Liver (tissue), 9 donors: ENCODE data around the gene DEDD. TPM values are rescaled to one million over a fixed set of nuclear protein-coding genes. Genes with fewer than 3 reads are reported as not detected.

ENCODE experiments used
- DNase-seq: peaks from one replicate; pipeline ENCODE4 v3.0.0-alpha.2; 2017; ENCODE audit warnings: low spot score
- H3K27ac ChIP-seq, 2 donors: one replicate each; pipeline ENCODE4 v1.7.0; 2013; ENCODE audit warnings: inconsistent platforms in 2 of 2, low read length in 2 of 2, control low read depth in 1 of 2, low read depth in 1 of 2, mild to moderate bottlenecking in 1 of 2
- H3K27me3 ChIP-seq, 4 donors: one replicate each; pipeline versions ENCODE4 v1.6.1 to v1.7.0; 2013; ENCODE audit warnings: low read length in 3 of 4, inconsistent platforms in 1 of 4, mild to moderate bottlenecking in 1 of 4, moderate library complexity in 1 of 4; ENCODE audit not compliant: control insufficient read depth in 4 of 4, insufficient read depth in 4 of 4
- H3K36me3 ChIP-seq, 4 donors: one replicate each; pipeline versions ENCODE4 v1.6.1 to v1.7.0; 2013; ENCODE audit warnings: low read length in 3 of 4, mild to moderate bottlenecking in 3 of 4, low read depth in 1 of 4, moderate library complexity in 1 of 4; ENCODE audit not compliant: control insufficient read depth in 4 of 4, insufficient read depth in 3 of 4
- H3K4me1 ChIP-seq, 4 donors: one replicate each; pipeline versions ENCODE4 v1.6.1 to v1.7.0; 2013; ENCODE audit warnings: low read length in 3 of 4, mild to moderate bottlenecking in 3 of 4, moderate library complexity in 1 of 4; ENCODE audit not compliant: control insufficient read depth in 4 of 4, insufficient read depth in 4 of 4
- H3K4me3 ChIP-seq, 3 donors: one replicate each; pipeline versions ENCODE4 v1.6.1 to v1.7.0; 2013; ENCODE audit warnings: low read length in 3 of 3, control low read depth in 1 of 3, low read depth in 1 of 3, mild to moderate bottlenecking in 1 of 3
- H3K9ac ChIP-seq, 2 donors: one replicate each; pipeline ENCODE4 v1.7.0; 2013; ENCODE audit warnings: low read length in 2 of 2, mild to moderate bottlenecking in 2 of 2, moderate library complexity in 2 of 2, control low read depth in 1 of 2, low read depth in 1 of 2
- H3K9me3 ChIP-seq, 4 donors: one replicate each; pipeline versions ENCODE4 v1.6.1 to v1.7.0; 2013; ENCODE audit warnings: low read length in 3 of 4; ENCODE audit not compliant: control insufficient read depth in 4 of 4
- EGR1 ChIP-seq, 2 donors: IDR thresholded peaks; 2 replicates each; pipeline ENCODE4 v1.6.1; 2016 to 2018; ENCODE audit warnings: antibody characterized with exemption in 2 of 2, low read depth in 2 of 2
- FOXA1 ChIP-seq: IDR thresholded peaks from 2 replicates; pipeline ENCODE4 v1.6.1; 2016; ENCODE audit warnings: antibody characterized with exemption
- FOXA2 ChIP-seq: IDR thresholded peaks from 2 replicates; pipeline ENCODE4 v1.6.1; 2016; ENCODE audit warnings: antibody characterized with exemption
- GABPA ChIP-seq, 2 donors: IDR thresholded peaks in 1 of 2; conservative IDR thresholded peaks in 1 of 2; 2 replicates each; pipeline ENCODE4 v1.6.1; 2016; ENCODE audit warnings: antibody characterized with exemption in 2 of 2, mild to moderate bottlenecking in 1 of 2, moderate library complexity in 1 of 2
- HNF4A ChIP-seq, 2 donors: conservative IDR thresholded peaks; 2 replicates each; pipeline ENCODE4 v1.6.1; 2016; ENCODE audit warnings: antibody characterized with exemption in 2 of 2, mild to moderate bottlenecking in 2 of 2
- HNF4G ChIP-seq: IDR thresholded peaks from 2 replicates; pipeline ENCODE4 v1.6.1; 2016; ENCODE audit warnings: antibody characterized with exemption
- NR2F2 ChIP-seq: IDR thresholded peaks from 2 replicates; pipeline ENCODE4 v1.6.1; 2016; ENCODE audit warnings: antibody characterized with exemption
- RXRA ChIP-seq, 2 donors: IDR thresholded peaks; 2 replicates each; pipeline ENCODE4 v1.6.1; 2017 to 2018; ENCODE audit warnings: antibody characterized with exemption in 2 of 2, mild to moderate bottlenecking in 1 of 2
- SP1 ChIP-seq: IDR thresholded peaks from 2 replicates; pipeline ENCODE4 v1.6.1; 2018; ENCODE audit warnings: antibody characterized with exemption, mild to moderate bottlenecking
- YY1 ChIP-seq: IDR thresholded peaks from 2 replicates; pipeline ENCODE4 v1.6.1; 2016; ENCODE audit warnings: antibody characterized with exemption, mild to moderate bottlenecking
- WGBS: extraction: QIAGEN DNeasy Blood & Tissue Kit; methylation state at CpG from one replicate; pipeline ENCODE4 v1.1.7; 2013; 5-methylcytosine and 5-hydroxymethylcytosine counted together
- polyA plus RNA-seq, 2 donors: library from polyadenylated mRNA; stranded (reverse) in 1 of 2; unstranded in 1 of 2; fragments of 200-250 nt in 1 of 2; fragments of >200 nt in 1 of 2; fragmentation: Nextera tagmentation in 1 of 2; extraction: Ambion mirVana in 1 of 2; gene quantifications; one replicate each; pipeline versions ENCODE4 v1.2.1 to v1.2.3, GENCODE V29; 2013 to 2015
- total RNA-seq, 2 donors: library from RNA; depleted of rRNA; stranded (reverse); fragments of >200 nt; gene quantifications; one replicate each; pipeline ENCODE4 v1.2.3, GENCODE V29; 2014
- TF ChIP-seq, protein P1 (sequence below): IDR thresholded peaks from 2 replicates; pipeline ENCODE4 v1.6.1; 2016; ENCODE audit warnings: antibody characterized with exemption
- TF ChIP-seq, protein P2 (sequence below): IDR thresholded peaks from 2 replicates; pipeline ENCODE4 v1.6.1; 2016; ENCODE audit warnings: antibody characterized with exemption
- TF ChIP-seq, protein P3 (sequence below): IDR thresholded peaks from 2 replicates; pipeline ENCODE4 v1.6.1; 2016; ENCODE audit warnings: antibody characterized with exemption, mild to moderate bottlenecking
- donor health status: healthy.
- donor health status: healthy.
- donor health status: healthy.
- donor health status: healthy.
- donor health status: healthy.

The DEDD gene
- total and polyA plus RNA-seq, 4 donors = 13.8 to 17.7 (median 16.0) TPM

DNA sequence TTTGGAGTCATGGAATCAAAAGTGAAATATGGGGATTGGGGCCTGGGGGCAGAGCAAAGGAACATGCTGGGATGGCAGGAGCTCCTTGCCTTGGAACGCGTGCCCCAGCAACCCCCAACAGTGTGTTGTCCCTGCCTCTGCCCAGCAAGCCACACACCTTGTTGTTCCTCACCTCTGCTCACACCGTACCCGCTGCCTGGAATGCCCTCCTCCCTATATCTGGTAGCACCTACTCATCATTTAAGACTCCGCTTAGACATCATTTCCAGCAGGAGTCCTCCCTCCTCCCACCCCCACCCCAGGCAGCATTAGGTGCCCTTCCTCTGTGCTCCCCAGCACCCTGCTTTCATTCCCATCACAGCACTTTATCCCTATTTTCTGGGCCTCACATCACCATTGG is 50.9 kb downstream of the DEDD start:
- Histone ChIP-seq H3K4me3 (no peak overlapping the region), H3K9ac (no peak overlapping the region), H3K9me3 (no peaks in the 10 kb centered on the region), H3K36me3 (no peaks in the 10 kb centered on the region), H3K27ac (no peak overlapping the region), H3K27me3 (no peaks in the 10 kb centered on the region), H3K4me1 (no peaks in the 10 kb centered on the region)
- TF ChIP-seq EGR1 (IDR thresholded peaks at IDR 0.05; ENCODE audit: low read depth in 2 of 2) = no peak
- TF ChIP-seq HNF4G = no peak
- TF ChIP-seq, protein P1, sequence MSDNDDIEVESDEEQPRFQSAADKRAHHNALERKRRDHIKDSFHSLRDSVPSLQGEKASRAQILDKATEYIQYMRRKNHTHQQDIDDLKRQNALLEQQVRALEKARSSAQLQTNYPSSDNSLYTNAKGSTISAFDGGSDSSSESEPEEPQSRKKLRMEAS = no peak
- TF ChIP-seq, protein P2, sequence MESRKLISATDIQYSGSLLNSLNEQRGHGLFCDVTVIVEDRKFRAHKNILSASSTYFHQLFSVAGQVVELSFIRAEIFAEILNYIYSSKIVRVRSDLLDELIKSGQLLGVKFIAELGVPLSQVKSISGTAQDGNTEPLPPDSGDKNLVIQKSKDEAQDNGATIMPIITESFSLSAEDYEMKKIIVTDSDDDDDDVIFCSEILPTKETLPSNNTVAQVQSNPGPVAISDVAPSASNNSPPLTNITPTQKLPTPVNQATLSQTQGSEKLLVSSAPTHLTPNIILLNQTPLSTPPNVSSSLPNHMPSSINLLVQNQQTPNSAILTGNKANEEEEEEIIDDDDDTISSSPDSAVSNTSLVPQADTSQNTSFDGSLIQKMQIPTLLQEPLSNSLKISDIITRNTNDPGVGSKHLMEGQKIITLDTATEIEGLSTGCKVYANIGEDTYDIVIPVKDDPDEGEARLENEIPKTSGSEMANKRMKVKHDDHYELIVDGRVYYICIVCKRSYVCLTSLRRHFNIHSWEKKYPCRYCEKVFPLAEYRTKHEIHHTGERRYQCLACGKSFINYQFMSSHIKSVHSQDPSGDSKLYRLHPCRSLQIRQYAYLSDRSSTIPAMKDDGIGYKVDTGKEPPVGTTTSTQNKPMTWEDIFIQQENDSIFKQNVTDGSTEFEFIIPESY = no peak
- no peak for TF ChIP-seq YY1
- TF ChIP-seq GABPA (IDR thresholded peaks at IDR 0.05 in 1 of 2, conservative IDR thresholded peaks at IDR 0.05 in 1 of 2) = no peak
- no peak for TF ChIP-seq RXRA (IDR thresholded peaks at IDR 0.05)
- TF ChIP-seq HNF4A (conservative IDR thresholded peaks at IDR 0.05) = no peak
- TF ChIP-seq, protein P3, sequence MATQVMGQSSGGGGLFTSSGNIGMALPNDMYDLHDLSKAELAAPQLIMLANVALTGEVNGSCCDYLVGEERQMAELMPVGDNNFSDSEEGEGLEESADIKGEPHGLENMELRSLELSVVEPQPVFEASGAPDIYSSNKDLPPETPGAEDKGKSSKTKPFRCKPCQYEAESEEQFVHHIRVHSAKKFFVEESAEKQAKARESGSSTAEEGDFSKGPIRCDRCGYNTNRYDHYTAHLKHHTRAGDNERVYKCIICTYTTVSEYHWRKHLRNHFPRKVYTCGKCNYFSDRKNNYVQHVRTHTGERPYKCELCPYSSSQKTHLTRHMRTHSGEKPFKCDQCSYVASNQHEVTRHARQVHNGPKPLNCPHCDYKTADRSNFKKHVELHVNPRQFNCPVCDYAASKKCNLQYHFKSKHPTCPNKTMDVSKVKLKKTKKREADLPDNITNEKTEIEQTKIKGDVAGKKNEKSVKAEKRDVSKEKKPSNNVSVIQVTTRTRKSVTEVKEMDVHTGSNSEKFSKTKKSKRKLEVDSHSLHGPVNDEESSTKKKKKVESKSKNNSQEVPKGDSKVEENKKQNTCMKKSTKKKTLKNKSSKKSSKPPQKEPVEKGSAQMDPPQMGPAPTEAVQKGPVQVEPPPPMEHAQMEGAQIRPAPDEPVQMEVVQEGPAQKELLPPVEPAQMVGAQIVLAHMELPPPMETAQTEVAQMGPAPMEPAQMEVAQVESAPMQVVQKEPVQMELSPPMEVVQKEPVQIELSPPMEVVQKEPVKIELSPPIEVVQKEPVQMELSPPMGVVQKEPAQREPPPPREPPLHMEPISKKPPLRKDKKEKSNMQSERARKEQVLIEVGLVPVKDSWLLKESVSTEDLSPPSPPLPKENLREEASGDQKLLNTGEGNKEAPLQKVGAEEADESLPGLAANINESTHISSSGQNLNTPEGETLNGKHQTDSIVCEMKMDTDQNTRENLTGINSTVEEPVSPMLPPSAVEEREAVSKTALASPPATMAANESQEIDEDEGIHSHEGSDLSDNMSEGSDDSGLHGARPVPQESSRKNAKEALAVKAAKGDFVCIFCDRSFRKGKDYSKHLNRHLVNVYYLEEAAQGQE = no peak
- TF ChIP-seq FOXA1 = no peak
- TF ChIP-seq FOXA2 = no peak
- 77% methylated on average over 5 of the region's 5 CpGs for WGBS
- DNase-seq = no peak

DNA sequence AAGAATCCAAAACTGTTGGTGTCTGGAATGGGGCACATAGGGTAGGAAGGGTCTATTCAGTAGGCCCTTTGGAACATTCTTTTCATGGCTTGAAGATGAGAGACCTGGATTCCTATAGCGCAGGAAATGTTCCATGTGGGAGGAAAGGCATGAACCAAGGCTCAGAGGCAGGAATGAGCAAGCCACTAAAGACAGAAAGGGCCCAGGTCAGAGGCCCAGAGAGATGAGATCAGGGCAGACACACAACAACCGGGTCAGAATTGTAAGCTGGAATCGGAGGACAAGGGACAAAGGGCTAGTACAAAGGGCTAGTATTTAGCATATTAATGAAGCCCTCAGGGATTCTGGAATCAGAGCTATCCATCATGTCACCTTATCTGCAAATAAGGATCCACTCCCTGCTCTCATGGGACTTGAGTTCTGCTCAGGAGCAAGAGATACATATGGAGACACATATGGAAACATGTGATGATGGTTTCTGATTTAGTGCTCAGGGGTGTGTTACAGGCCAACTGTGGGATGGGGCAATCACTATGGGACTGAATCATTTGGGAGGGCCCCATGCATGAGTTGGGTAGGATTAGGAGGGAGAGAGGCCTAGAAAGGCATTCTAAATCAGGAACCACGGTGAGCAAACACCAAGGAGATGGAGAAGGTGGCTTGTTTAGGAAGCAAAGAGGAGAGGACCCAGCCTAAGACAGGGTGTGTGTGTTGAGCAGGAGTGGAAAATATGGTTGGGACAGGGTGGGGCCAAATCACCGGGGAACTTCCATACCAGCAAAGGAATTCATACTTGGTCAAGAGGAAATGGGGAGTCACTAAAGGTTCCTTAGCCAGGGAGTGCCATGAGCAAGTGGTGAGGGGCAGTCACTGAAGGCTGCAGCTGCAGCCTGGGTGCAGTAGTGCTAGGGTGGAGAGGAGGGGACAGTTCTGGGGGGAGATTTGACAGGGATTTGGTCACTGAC is 51.7 kb downstream of the DEDD start:
- H3K36me3 ChIP-seq = no peaks in the 10 kb centered on the region
- H3K27ac ChIP-seq = no peak overlapping the region
- DNase-seq = no peak
- no peaks in the 10 kb centered on the region for H3K9me3 ChIP-seq
- 82% methylated on average over 5 of the region's 5 CpGs for WGBS
- TF ChIP-seq YY1 (no peak), NR2F2 (no peak), RXRA (IDR thresholded peaks at IDR 0.05) (no peak), HNF4G (no peak), SP1 (no peak), HNF4A (conservative IDR thresholded peaks at IDR 0.05) (no peak)
- TF ChIP-seq, protein P3 = no peak
- H3K27me3 ChIP-seq = no peaks in the 10 kb centered on the region
- no peak overlapping the region for H3K9ac ChIP-seq
- H3K4me1 ChIP-seq = no peaks in the 10 kb centered on the region
- no peak overlapping the region for H3K4me3 ChIP-seq
